ENCODE data around the gene EIF4E2.

GRCh38 chr2:232577841-232578240 lies 27.4 kb downstream of the EIF4E2 start:
- TF ChIP-seq, protein P1, sequence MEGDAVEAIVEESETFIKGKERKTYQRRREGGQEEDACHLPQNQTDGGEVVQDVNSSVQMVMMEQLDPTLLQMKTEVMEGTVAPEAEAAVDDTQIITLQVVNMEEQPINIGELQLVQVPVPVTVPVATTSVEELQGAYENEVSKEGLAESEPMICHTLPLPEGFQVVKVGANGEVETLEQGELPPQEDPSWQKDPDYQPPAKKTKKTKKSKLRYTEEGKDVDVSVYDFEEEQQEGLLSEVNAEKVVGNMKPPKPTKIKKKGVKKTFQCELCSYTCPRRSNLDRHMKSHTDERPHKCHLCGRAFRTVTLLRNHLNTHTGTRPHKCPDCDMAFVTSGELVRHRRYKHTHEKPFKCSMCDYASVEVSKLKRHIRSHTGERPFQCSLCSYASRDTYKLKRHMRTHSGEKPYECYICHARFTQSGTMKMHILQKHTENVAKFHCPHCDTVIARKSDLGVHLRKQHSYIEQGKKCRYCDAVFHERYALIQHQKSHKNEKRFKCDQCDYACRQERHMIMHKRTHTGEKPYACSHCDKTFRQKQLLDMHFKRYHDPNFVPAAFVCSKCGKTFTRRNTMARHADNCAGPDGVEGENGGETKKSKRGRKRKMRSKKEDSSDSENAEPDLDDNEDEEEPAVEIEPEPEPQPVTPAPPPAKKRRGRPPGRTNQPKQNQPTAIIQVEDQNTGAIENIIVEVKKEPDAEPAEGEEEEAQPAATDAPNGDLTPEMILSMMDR (IDR thresholded peaks at IDR 0.05) = no peak
- no peak for TF ChIP-seq POLR2A (IDR thresholded peaks at IDR 0.05)

All from right lobe of liver (tissue), 4 donors.